GM23248 (cell line): ENCODE results near the gene CCBE1. TPM values are rescaled to one million over a fixed set of nuclear protein-coding genes. Genes with fewer than 3 reads are reported as not detected.

ENCODE experiments used
- DNase-seq: peaks from one replicate; pipeline ENCODE4 v3.0.0-alpha.2; 2015
- H2AFZ ChIP-seq: fragments of 200-600 bp; sonication (generic); 2 replicates; pipeline ENCODE4 v1.6.1; 2016; ENCODE audit warnings: antibody characterized with exemption
- H3F3A ChIP-seq: fragments of 200-600 bp; sonication (generic); 2 replicates; pipeline ENCODE4 v1.6.1; 2016; ENCODE audit warnings: mild to moderate bottlenecking, antibody characterized with exemption, mixed run types; ENCODE audit not compliant: insufficient read depth
- H3K27ac ChIP-seq: fragments of 200-600 bp; sonication (generic); 2 replicates; pipeline ENCODE4 v1.5.1; 2016; ENCODE audit warnings: mild to moderate bottlenecking
- H3K27me3 ChIP-seq: fragments of 200-600 bp; sonication (generic); replicated peaks from 2 replicates; pipeline ENCODE4 v1.6.1; 2016; ENCODE audit warnings: mild to moderate bottlenecking; ENCODE audit not compliant: insufficient read depth
- H3K36me3 ChIP-seq: fragments of 200-600 bp; sonication (generic); 2 replicates; pipeline ENCODE4 v1.6.1; 2016; ENCODE audit warnings: low read depth, mild to moderate bottlenecking
- H3K4me1 ChIP-seq: fragments of 200-600 bp; sonication (generic); 2 replicates; pipeline ENCODE4 v1.6.1; 2016; ENCODE audit warnings: mild to moderate bottlenecking; ENCODE audit not compliant: insufficient read depth
- H3K4me2 ChIP-seq: fragments of 200-600 bp; sonication (generic); one replicate; pipeline ENCODE4 v1.6.1; 2016; ENCODE audit warnings: mild to moderate bottlenecking; ENCODE audit not compliant: unreplicated experiment
- H3K4me3 ChIP-seq: fragments of 200-600 bp; sonication (generic); 2 replicates; pipeline ENCODE4 v1.5.1; 2016; ENCODE audit warnings: mild to moderate bottlenecking
- H3K79me2 ChIP-seq: fragments of 200-600 bp; sonication (generic); 2 replicates; pipeline ENCODE4 v1.6.1; 2016; ENCODE audit warnings: mild to moderate bottlenecking; ENCODE audit not compliant: insufficient read depth
- H3K9ac ChIP-seq: fragments of 200-600 bp; sonication (generic); 2 replicates; pipeline ENCODE4 v1.6.1; 2016; ENCODE audit warnings: mild to moderate bottlenecking
- H3K9me2 ChIP-seq: fragments of 200-600 bp; sonication (generic); 2 replicates; pipeline ENCODE4 v1.6.1; 2016; ENCODE audit warnings: mixed run types, mild to moderate bottlenecking, moderate library complexity; ENCODE audit not compliant: insufficient read depth
- H3K9me3 ChIP-seq: fragments of 200-600 bp; sonication (generic); one replicate; pipeline ENCODE4 v1.6.1; 2017; ENCODE audit warnings: low read depth
- H4K20me1 ChIP-seq: fragments of 200-600 bp; sonication (generic); 2 replicates; pipeline ENCODE4 v1.6.0; 2016; ENCODE audit not compliant: insufficient read depth
- EZH2 ChIP-seq: fragments of 200-600 bp; sonication (generic); IDR thresholded peaks from 2 replicates; pipeline ENCODE4 v1.6.1; 2018; ENCODE audit warnings: antibody characterized with exemption, mild to moderate bottlenecking; ENCODE audit not compliant: insufficient read depth, poor library complexity, severe bottlenecking
- EZH2phosphoT487 ChIP-seq: fragments of 200-600 bp; sonication (generic); IDR thresholded peaks from 2 replicates; pipeline ENCODE4 v1.6.1; 2018; ENCODE audit warnings: antibody characterized with exemption, moderate library complexity, mild to moderate bottlenecking, low read depth; ENCODE audit not compliant: insufficient read depth
- WGBS, 2 experiments: methylation state at CpG; one replicate each; pipeline ENCODE4 v1.1.6; 2015 to 2017; ENCODE audit warnings: low lambda C conversion rate in 2 of 2, low coverage in 1 of 2; ENCODE audit errors: missing lambda C conversion rate in 2 of 2; 5-methylcytosine and 5-hydroxymethylcytosine counted together
- in situ Hi-C: fragments of 300-500 bp; cut with MboI; formaldehyde crosslinking; loops from 2 replicates; pipeline ENCODE4 v1.15.0; 2020
- polyA plus RNA-seq: library from polyadenylated mRNA; unstranded; fragments of >200 nt; fragmentation: Nextera tagmentation; extraction: Ambion mirVana; gene quantifications from 2 replicates; pipeline ENCODE4 v1.2.1, GENCODE V29; 2016
- total RNA-seq: library from RNA; depleted of rRNA; stranded (reverse); fragments of >200 nt; shearing (Covaris generic); gene quantifications from 2 replicates; pipeline ENCODE4 v1.2.3, GENCODE V29; 2014

The CCBE1 gene
- total and polyA plus RNA-seq, 2 experiments from 2014 or later, result 16.6 to 33.6 TPM

DNA sequence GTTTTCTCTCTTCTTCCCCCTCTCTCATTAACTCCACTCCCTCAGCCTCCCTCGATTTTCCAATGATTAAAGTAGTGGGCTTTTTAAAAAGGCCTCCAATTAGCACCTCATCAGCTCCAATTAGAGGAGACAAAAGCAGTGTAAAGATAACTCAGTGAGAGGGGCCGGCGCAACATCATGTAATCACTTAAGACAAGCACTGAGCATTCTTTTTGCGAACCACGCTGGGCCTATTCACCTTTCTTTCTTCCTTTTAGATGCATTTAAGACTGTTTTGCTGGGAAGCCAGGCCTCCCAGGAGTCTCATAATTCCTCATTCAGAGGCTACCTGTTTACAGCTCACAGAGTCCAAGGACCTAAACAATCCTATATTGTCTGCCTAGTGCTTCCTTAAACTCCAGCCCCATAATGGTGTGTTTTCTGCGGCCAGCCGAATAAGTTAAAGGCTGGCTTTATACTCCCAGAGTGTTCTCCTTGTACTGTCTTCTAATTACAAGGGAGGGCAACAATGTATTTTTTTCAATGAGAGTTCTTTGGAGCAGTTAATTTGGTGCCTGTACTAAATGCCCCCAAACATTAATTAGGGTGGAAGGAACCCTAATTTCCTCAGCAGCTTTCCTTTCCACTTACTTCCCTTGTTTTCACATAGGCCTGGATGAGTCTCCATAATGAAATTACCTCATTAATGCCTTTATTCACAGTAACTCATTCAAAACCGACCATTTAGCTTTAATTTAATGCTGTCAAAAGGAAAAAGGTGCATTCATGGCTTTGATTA is 310.1 kb downstream of the CCBE1 start:
- H3K27me3 ChIP-seq, result no peaks in the 10 kb centered on the region

GRCh38 chr18:59385191-59385590 is 312.0 kb downstream of the CCBE1 start:
- TF ChIP-seq EZH2phosphoT487, result no peak
- TF ChIP-seq EZH2, result no peak
- in situ Hi-C loops, result no loop called here
- peaks cover 9% of the 10 kb centered on the region for H3K4me1 ChIP-seq
- no peaks in the 10 kb centered on the region for H4K20me1 ChIP-seq
- H3K36me3 ChIP-seq, result no peaks in the 10 kb centered on the region
- H3K27me3 ChIP-seq, result no peaks in the 10 kb centered on the region
- H3K79me2 ChIP-seq, result no peaks in the 10 kb centered on the region
- H3K9ac ChIP-seq, result no peak overlapping the region
- no peak overlapping the region for H3K27ac ChIP-seq
- no peak overlapping the region for H3K4me2 ChIP-seq
- no peak overlapping the region for H3K4me3 ChIP-seq
- no peak for DNase-seq
- peaks cover 5% of the 10 kb centered on the region; the same call in 1 of the 2 replicates for H3F3A ChIP-seq
- 75 to 80% methylated on average over 4 of the region's 4 CpGs for WGBS, 2 experiments
- no peaks in the 10 kb centered on the region for H3K9me3 ChIP-seq
- no peak overlapping the region for H2AFZ ChIP-seq
- no peaks in the 10 kb centered on the region for H3K9me2 ChIP-seq

More for the DNA sequence above, 310.1 kb downstream of the CCBE1 start:
- no peak overlapping the region for H3K9ac ChIP-seq
- in situ Hi-C loops, result no loop called here
- H3K36me3 ChIP-seq, result no peaks in the 10 kb centered on the region
- H4K20me1 ChIP-seq, result no peaks in the 10 kb centered on the region
- peaks cover 5% of the 10 kb centered on the region; the same call in 1 of the 2 replicates for H3K4me1 ChIP-seq
- WGBS, 2 experiments, result 90 to 91% methylated on average over 8 of the region's 8 CpGs
- H3K4me3 ChIP-seq, result no peak overlapping the region
- no peaks in the 10 kb centered on the region for H3K9me2 ChIP-seq
- DNase-seq, result no peak
- H3K9me3 ChIP-seq, result no peaks in the 10 kb centered on the region
- no peaks in the 10 kb centered on the region for H3F3A ChIP-seq
- no peaks in the 10 kb centered on the region for H3K79me2 ChIP-seq
- no peak overlapping the region for H2AFZ ChIP-seq
- TF ChIP-seq EZH2phosphoT487 (no peak), EZH2 (no peak)
- no peak overlapping the region for H3K27ac ChIP-seq
- no peak overlapping the region for H3K4me2 ChIP-seq

DNA sequence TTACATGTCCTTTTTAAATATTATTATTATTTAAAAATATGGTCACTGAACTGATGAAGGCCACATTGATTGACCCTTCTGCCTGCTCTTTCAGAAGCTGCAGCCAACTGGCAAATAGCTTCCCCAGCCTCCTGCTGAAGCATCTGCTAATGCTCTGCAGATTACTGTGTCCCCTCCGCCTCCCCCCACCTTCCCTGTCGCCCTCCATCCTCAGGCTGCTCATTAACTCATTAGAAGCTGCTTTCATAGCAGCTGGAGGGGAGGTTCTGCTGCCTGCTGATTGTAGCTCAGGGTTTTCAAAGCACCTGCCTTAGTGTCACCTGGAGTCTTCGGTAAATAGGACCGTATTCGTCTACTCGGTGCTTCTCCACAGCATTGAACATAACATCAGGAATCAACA is 313.4 kb downstream of the CCBE1 start:
- no peak for DNase-seq
- Histone ChIP-seq H3K4me3 (no peak overlapping the region), H2AFZ (no peak overlapping the region), H3K9ac (no peak overlapping the region), H3K9me3 (no peaks in the 10 kb centered on the region), H3K4me2 (no peak overlapping the region), H3K36me3 (no peaks in the 10 kb centered on the region), H3K9me2 (no peaks in the 10 kb centered on the region), H3K27ac (no peak overlapping the region), H3K4me1 (peaks cover 11% of the 10 kb centered on the region), H3K27me3 (no peaks in the 10 kb centered on the region), H3F3A (peaks cover 13% of the 10 kb centered on the region), H3K79me2 (no peaks in the 10 kb centered on the region), H4K20me1 (no peaks in the 10 kb centered on the region)
- in situ Hi-C loops, result no loop called here
- WGBS, 2 experiments, result 75 to 83% methylated on average over 6 of the region's 6 CpGs
- TF ChIP-seq EZH2, result no peak
- TF ChIP-seq EZH2phosphoT487, result no peak

GRCh38 chr18:59382383-59382782 is 314.8 kb downstream of the CCBE1 start:
- in situ Hi-C loops, result no loop called here
- Histone ChIP-seq H3K4me3 (no peak overlapping the region), H3K4me1 (peaks cover 11% of the 10 kb centered on the region), H3F3A (peaks cover 13% of the 10 kb centered on the region), H4K20me1 (no peaks in the 10 kb centered on the region), H3K36me3 (no peaks in the 10 kb centered on the region), H3K4me2 (no peak overlapping the region), H3K9me2 (no peaks in the 10 kb centered on the region), H3K27me3 (peaks cover 10% of the 10 kb centered on the region; the same call in 1 of the 2 replicates), H3K9me3 (no peaks in the 10 kb centered on the region), H3K79me2 (no peaks in the 10 kb centered on the region), H2AFZ (no peak overlapping the region), H3K27ac (no peak overlapping the region), H3K9ac (no peak overlapping the region)
- WGBS, 2 experiments, result 92 to 95% methylated on average over 7 of the region's 7 CpGs
- no peak for DNase-seq
- TF ChIP-seq EZH2phosphoT487 (no peak), EZH2 (no peak)
